Measurements from ENCODE around the gene AMER1.

The AMER1 gene

GRCh38 chrX:64187762-64188150 is 17.8 kb downstream of the AMER1 start:
- H3K4me3 ChIP-seq (ENCODE audit: low read length, poor library complexity, severe bottlenecking) = no peak overlapping the region
- TF ChIP-seq CTCF (conservative IDR thresholded peaks at IDR 0.05; ENCODE audit: low read length) (no peak), EZH2phosphoT487 (IDR thresholded peaks at IDR 0.05; ENCODE audit: borderline replicate concordance) (no peak)
- H3K9me3 ChIP-seq (ENCODE audit: insufficient read depth, low read depth, low read length) = no peaks in the 10 kb centered on the region
- H3K4me1 ChIP-seq (ENCODE audit: insufficient read depth, low read length, poor library complexity, severe bottlenecking) = no peaks in the 10 kb centered on the region
- H3K9me2 ChIP-seq (replicated peaks; ENCODE audit: low read depth, low read length) = no peaks in the 10 kb centered on the region
- H3K9ac ChIP-seq (ENCODE audit: low read depth, low read length, poor library complexity, severe bottlenecking) = no peak overlapping the region
- H3K4me2 ChIP-seq (ENCODE audit: low read depth, low read length, poor library complexity, severe bottlenecking) = no peak overlapping the region
- H2AFZ ChIP-seq (ENCODE audit: low read length) = no peak overlapping the region
- no peaks in the 10 kb centered on the region for H4K20me1 ChIP-seq (ENCODE audit: insufficient read depth, low read length, poor library complexity, severe bottlenecking)
- no peaks in the 10 kb centered on the region for H3F3A ChIP-seq (ENCODE audit: low read depth)
- H3K36me3 ChIP-seq (ENCODE audit: insufficient read depth, low read length) = peaks cover 16% of the 10 kb centered on the region; the same call in 1 of the 2 replicates
- H3K79me2 ChIP-seq (ENCODE audit: insufficient read depth, low read length) = no peaks in the 10 kb centered on the region
- H3K27me3 ChIP-seq (ENCODE audit: insufficient read depth, low read length, poor library complexity, severe bottlenecking) = no peaks in the 10 kb centered on the region

- no peak overlapping the region for H3K4me3 ChIP-seq (ENCODE audit: low read length, poor library complexity, severe bottlenecking)
- H3K4me1 ChIP-seq (ENCODE audit: insufficient read depth, low read length, poor library complexity, severe bottlenecking) = no peaks in the 10 kb centered on the region
- H3F3A ChIP-seq (ENCODE audit: low read depth) = no peaks in the 10 kb centered on the region
- no peaks in the 10 kb centered on the region for H3K27me3 ChIP-seq (ENCODE audit: insufficient read depth, low read length, poor library complexity, severe bottlenecking)
- no peaks in the 10 kb centered on the region for H3K79me2 ChIP-seq (ENCODE audit: insufficient read depth, low read length)
- H3K36me3 ChIP-seq (ENCODE audit: insufficient read depth, low read length) = peaks cover 14% of the 10 kb centered on the region; the same call in 1 of the 2 replicates
- H2AFZ ChIP-seq (ENCODE audit: low read length) = no peak overlapping the region
- H3K4me2 ChIP-seq (ENCODE audit: low read depth, low read length, poor library complexity, severe bottlenecking) = no peak overlapping the region
- no peaks in the 10 kb centered on the region for H4K20me1 ChIP-seq (ENCODE audit: insufficient read depth, low read length, poor library complexity, severe bottlenecking)
- no peaks in the 10 kb centered on the region for H3K9me2 ChIP-seq (replicated peaks; ENCODE audit: low read depth, low read length)
- TF ChIP-seq EZH2phosphoT487 (IDR thresholded peaks at IDR 0.05; ENCODE audit: borderline replicate concordance) = no peak
- no peak for TF ChIP-seq CTCF (conservative IDR thresholded peaks at IDR 0.05; ENCODE audit: low read length)
- H3K9me3 ChIP-seq (ENCODE audit: insufficient read depth, low read depth, low read length) = no peaks in the 10 kb centered on the region
- no peak overlapping the region for H3K9ac ChIP-seq (ENCODE audit: low read depth, low read length, poor library complexity, severe bottlenecking)
These were observed 18.3 kb downstream of the AMER1 start for GRCh38 chrX:64186974-64187761.

GRCh38 chrX:64184396-64184795 is 21.1 kb downstream of the AMER1 start:
- Histone ChIP-seq H3K4me1 (ENCODE audit: insufficient read depth, low read length, poor library complexity, severe bottlenecking) (no peaks in the 10 kb centered on the region), H3K36me3 (ENCODE audit: insufficient read depth, low read length) (no peaks in the 10 kb centered on the region), H2AFZ (ENCODE audit: low read length) (no peak overlapping the region), H3K4me3 (ENCODE audit: low read length, poor library complexity, severe bottlenecking) (no peak overlapping the region), H3K9me3 (ENCODE audit: insufficient read depth, low read depth, low read length) (no peaks in the 10 kb centered on the region), H3K27me3 (ENCODE audit: insufficient read depth, low read length, poor library complexity, severe bottlenecking) (no peaks in the 10 kb centered on the region), H3K4me2 (ENCODE audit: low read depth, low read length, poor library complexity, severe bottlenecking) (no peak overlapping the region), H3K9ac (ENCODE audit: low read depth, low read length, poor library complexity, severe bottlenecking) (no peak overlapping the region), H4K20me1 (ENCODE audit: insufficient read depth, low read length, poor library complexity, severe bottlenecking) (no peaks in the 10 kb centered on the region), H3F3A (ENCODE audit: low read depth) (no peaks in the 10 kb centered on the region), H3K9me2 (replicated peaks; ENCODE audit: low read depth, low read length) (no peaks in the 10 kb centered on the region), H3K79me2 (ENCODE audit: insufficient read depth, low read length) (no peaks in the 10 kb centered on the region)
- TF ChIP-seq EZH2phosphoT487 (IDR thresholded peaks at IDR 0.05; ENCODE audit: borderline replicate concordance) (no peak), CTCF (conservative IDR thresholded peaks at IDR 0.05; ENCODE audit: low read length) (no peak)

Measured in Loucy (cell line).